D721Med (cell line): ENCODE data around the gene NKAP.

ENCODE experiments used
- DNase-seq: peaks from one replicate; pipeline ENCODE4 v3.0.0; 2011; ENCODE audit warnings: low spot score; ENCODE audit not compliant: insufficient read length
- FAIRE-seq: peaks from 2 replicates; lab custom pipeline; 2011; peaks lifted over from hg19 to GRCh38; lab: Jason Lieb, UNC
- CTCF ChIP-seq: IDR thresholded peaks from 2 replicates; pipeline ENCODE4 v1.5.1; 2012; ENCODE audit warnings: mild to moderate bottlenecking, control low read depth; ENCODE audit not compliant: insufficient read depth; ENCODE audit errors: missing control alignments

NKAP gene

GRCh38 chrX:119887721-119888425, 55.7 kb downstream of the NKAP start:
- TF ChIP-seq CTCF: peak; percentile 55
- FAIRE-seq: no peak
- no peak for DNase-seq

- FAIRE-seq: no peak
- TF ChIP-seq CTCF: no peak
- no peak for DNase-seq
Observed at GRCh38 chrX:119885554-119886428, 57.8 kb downstream of the NKAP start.

- no peak for DNase-seq
- TF ChIP-seq CTCF: peak; percentile 55
- peak; percentile 35 for FAIRE-seq
Observed at GRCh38 chrX:119880552-119881437, 62.8 kb downstream of the NKAP start.

GRCh38 chrX:119880076-119880475, 63.5 kb downstream of the NKAP start:
- DNase-seq (no peak), FAIRE-seq (no peak)
- TF ChIP-seq CTCF: no peak

DNA sequence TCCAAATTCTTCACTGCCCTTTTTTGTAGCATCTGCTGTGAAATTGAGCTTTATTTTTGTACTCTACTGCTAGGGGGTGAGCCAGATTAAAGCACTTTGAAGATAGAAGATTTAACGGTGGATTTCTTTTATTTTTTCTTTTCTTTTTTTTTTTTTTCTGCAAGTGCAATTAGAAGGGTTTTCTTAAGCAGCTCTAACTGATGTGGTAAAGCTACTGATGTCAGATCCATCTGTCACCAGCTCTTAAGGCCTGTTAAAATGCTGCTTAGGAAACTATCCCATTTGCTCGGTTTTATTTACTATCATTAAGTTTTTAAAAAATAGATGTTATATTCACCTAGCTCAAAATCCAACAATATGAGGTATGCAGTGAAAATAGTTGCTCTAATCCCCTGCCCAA, 64.8 kb downstream of the NKAP start:
- TF ChIP-seq CTCF: no peak
- FAIRE-seq: no peak
- DNase-seq: no peak

- FAIRE-seq (no peak), DNase-seq (peak; percentile 48)
- no peak for TF ChIP-seq CTCF
Observed at GRCh38 chrX:119871599-119872395, 71.8 kb downstream of the NKAP start, which contains the start of the genes NDUFA1 and RNF113A. Gene NDUFA1, plus strand, starts transcription at chrX:119871832. Its CDS starts 80 bp downstream, at chrX:119871912. Gene RNF113A, minus strand, starts transcription at chrX:119871733. Its CDS starts 120 bp downstream, at chrX:119871613.
